Astrocyte (in vitro differentiated cells and primary cell): ENCODE measurements around the gene FKBP7. TPM values are rescaled to one million over a fixed set of nuclear protein-coding genes. Genes with fewer than 3 reads are reported as not detected.

ENCODE experiments used
- DNase-seq: peaks from one replicate; pipeline ENCODE4 v3.0.0-alpha.2; 2010; ENCODE audit warnings: low read depth
- FAIRE-seq: peaks from 2 replicates; lab custom pipeline; 2011; peaks lifted over from hg19 to GRCh38; lab: Jason Lieb, UNC
- H2AFZ ChIP-seq: 2 replicates; pipeline ENCODE4 v1.6.0; 2012; ENCODE audit warnings: low read depth, low read length, inconsistent platforms
- H3K27ac ChIP-seq: 2 replicates; pipeline ENCODE4 v1.5.1; 2011; ENCODE audit warnings: low read depth, low read length, inconsistent platforms
- H3K27me3 ChIP-seq: 2 replicates; pipeline ENCODE4 v1.6.0; 2011; ENCODE audit warnings: low read length, inconsistent platforms; ENCODE audit not compliant: insufficient read depth
- H3K36me3 ChIP-seq: 2 replicates; pipeline ENCODE4 v1.5.1; 2011; ENCODE audit warnings: low read length, inconsistent platforms; ENCODE audit not compliant: insufficient read depth
- H3K4me1 ChIP-seq: 2 replicates; pipeline ENCODE4 v1.5.1; 2011; ENCODE audit warnings: low read length, inconsistent platforms; ENCODE audit not compliant: insufficient read depth
- H3K4me2 ChIP-seq: 2 replicates; pipeline ENCODE4 v1.6.0; 2012; ENCODE audit warnings: low read length, inconsistent platforms
- H3K4me3 ChIP-seq: 2 replicates; pipeline ENCODE4 v1.5.1; 2011; ENCODE audit warnings: low read depth, mild to moderate bottlenecking, low read length, inconsistent platforms; ENCODE audit not compliant: insufficient read depth
- H3K79me2 ChIP-seq: 2 replicates; pipeline ENCODE4 v1.6.0; 2012; ENCODE audit warnings: mild to moderate bottlenecking, low read length, inconsistent platforms; ENCODE audit not compliant: insufficient read depth
- H3K9ac ChIP-seq: 2 replicates; pipeline ENCODE4 v1.6.0; 2012; ENCODE audit warnings: mild to moderate bottlenecking, low read length, inconsistent platforms
- H3K9me3 ChIP-seq: 2 replicates; pipeline ENCODE4 v1.5.1; 2012; ENCODE audit warnings: low read depth, mild to moderate bottlenecking, low read length, inconsistent platforms; ENCODE audit not compliant: insufficient read depth
- H4K20me1 ChIP-seq: 2 replicates; pipeline ENCODE4 v1.6.0; 2012; ENCODE audit warnings: low read length, inconsistent platforms; ENCODE audit not compliant: insufficient read depth
- H3K27ac Mint-ChIP-seq: one replicate; pipeline ENCODE4 v1.8.0; 2021; ENCODE audit warnings: mild to moderate bottlenecking, mixed read lengths; ENCODE audit not compliant: unreplicated experiment
- H3K27me3 Mint-ChIP-seq: one replicate; pipeline ENCODE4 v1.8.0; 2021; ENCODE audit warnings: low read depth, mixed read lengths; ENCODE audit not compliant: unreplicated experiment
- H3K36me3 Mint-ChIP-seq: one replicate; pipeline ENCODE4 v1.8.0; 2021; ENCODE audit warnings: low read depth, mixed read lengths; ENCODE audit not compliant: unreplicated experiment
- H3K4me1 Mint-ChIP-seq: one replicate; pipeline ENCODE4 v1.8.0; 2021; ENCODE audit warnings: low read depth, mixed read lengths; ENCODE audit not compliant: unreplicated experiment
- H3K4me3 Mint-ChIP-seq: one replicate; pipeline ENCODE4 v1.8.0; 2021; ENCODE audit warnings: mild to moderate bottlenecking, moderate library complexity, mixed read lengths; ENCODE audit not compliant: unreplicated experiment
- H3K9me3 Mint-ChIP-seq: one replicate; pipeline ENCODE4 v1.8.0; 2021; ENCODE audit warnings: mild to moderate bottlenecking, mixed read lengths; ENCODE audit not compliant: unreplicated experiment
- CTCF ChIP-seq: IDR thresholded peaks from 2 replicates; pipeline ENCODE4 v1.5.1; 2011; ENCODE audit warnings: low read depth, mild to moderate bottlenecking, inconsistent platforms, low read length, moderate library complexity; ENCODE audit not compliant: insufficient read depth
- EZH2 ChIP-seq: IDR thresholded peaks from 2 replicates; pipeline ENCODE4 v1.6.1; 2012; ENCODE audit warnings: mild to moderate bottlenecking, low read length, inconsistent platforms; ENCODE audit not compliant: insufficient read depth
- total RNA-seq: library from RNA; stranded (reverse); gene quantifications from 2 replicates; pipeline ENCODE4 v1.2.1, GENCODE V29; 2021

Gene FKBP7
- total RNA-seq, 1 donor from 2014 or later = 45.1 TPM

GRCh38 chr2:178479275-178479616, 846 bp upstream of the FKBP7 start:
- peak overlapping the region; percentile 93 for H3K27ac ChIP-seq
- H3K27me3 Mint-ChIP-seq = no peaks in the 10 kb centered on the region
- peak overlapping the region; percentile 91 for H3K4me3 Mint-ChIP-seq
- TF ChIP-seq CTCF = no peak
- TF ChIP-seq EZH2 = no peak
- peak overlapping the region; percentile 92 for H2AFZ ChIP-seq
- DNase-seq = no peak
- H3K9ac ChIP-seq = peak overlapping the region; percentile 94
- peaks cover 54% of the 10 kb centered on the region for H3K79me2 ChIP-seq
- H3K27ac Mint-ChIP-seq = peak overlapping the region; percentile 98
- H3K36me3 Mint-ChIP-seq = no peaks in the 10 kb centered on the region
- peak overlapping the region; percentile 94 for H3K4me2 ChIP-seq
- no peaks in the 10 kb centered on the region for H3K9me3 ChIP-seq
- peaks cover 21% of the 10 kb centered on the region for H3K4me1 ChIP-seq
- H3K9me3 Mint-ChIP-seq = no peaks in the 10 kb centered on the region
- FAIRE-seq = no peak
- no peaks in the 10 kb centered on the region for H3K27me3 ChIP-seq
- peaks cover 29% of the 10 kb centered on the region for H4K20me1 ChIP-seq
- H3K36me3 ChIP-seq = no peaks in the 10 kb centered on the region
- H3K4me3 ChIP-seq = peak overlapping the region; percentile 98
- peaks cover 17% of the 10 kb centered on the region for H3K4me1 Mint-ChIP-seq

GRCh38 chr2:178478130-178478438, 316 bp downstream of the FKBP7 start:
- peak overlapping the region; percentile 92 for H2AFZ ChIP-seq
- TF ChIP-seq EZH2 (no peak), CTCF (no peak)
- peaks cover 19% of the 10 kb centered on the region for H4K20me1 ChIP-seq
- Mint-ChIP-seq H3K4me3 (peak overlapping the region; percentile 91), H3K27ac (peak overlapping the region; percentile 98), H3K4me1 (peaks cover 21% of the 10 kb centered on the region), H3K27me3 (no peaks in the 10 kb centered on the region), H3K9me3 (no peaks in the 10 kb centered on the region), H3K36me3 (no peaks in the 10 kb centered on the region)
- H3K4me1 ChIP-seq = peaks cover 15% of the 10 kb centered on the region
- DNase-seq (no peak), FAIRE-seq (no peak)
- H3K79me2 ChIP-seq = peaks cover 45% of the 10 kb centered on the region
- H3K4me3 ChIP-seq = peak overlapping the region; percentile 98
- no peaks in the 10 kb centered on the region for H3K27me3 ChIP-seq
- H3K9me3 ChIP-seq = no peaks in the 10 kb centered on the region
- peak overlapping the region; percentile 94 for H3K4me2 ChIP-seq
- H3K27ac ChIP-seq = peak overlapping the region; percentile 93
- H3K9ac ChIP-seq = peak overlapping the region; percentile 94
- H3K36me3 ChIP-seq = no peaks in the 10 kb centered on the region

GRCh38 chr2:178477443-178478129, 814 bp downstream of the FKBP7 start:
- Mint-ChIP-seq H3K36me3 (no peaks in the 10 kb centered on the region), H3K27ac (peak overlapping the region; percentile 98), H3K27me3 (no peaks in the 10 kb centered on the region), H3K4me1 (peaks cover 20% of the 10 kb centered on the region), H3K4me3 (peak overlapping the region; percentile 91), H3K9me3 (no peaks in the 10 kb centered on the region)
- Histone ChIP-seq H3K9me3 (no peaks in the 10 kb centered on the region), H3K4me2 (peak overlapping the region; percentile 94), H2AFZ (peak overlapping the region; percentile 49), H3K27me3 (no peaks in the 10 kb centered on the region), H3K4me3 (peak overlapping the region; percentile 98), H3K36me3 (no peaks in the 10 kb centered on the region), H3K79me2 (peaks cover 41% of the 10 kb centered on the region), H3K27ac (peak overlapping the region; percentile 93), H3K4me1 (peaks cover 15% of the 10 kb centered on the region), H4K20me1 (peaks cover 14% of the 10 kb centered on the region), H3K9ac (peak overlapping the region; percentile 94)
- no peak for TF ChIP-seq EZH2
- no peak for TF ChIP-seq CTCF
- no peak for FAIRE-seq
- DNase-seq = no peak
